GM12801 (cell line): ENCODE results near the gene SACM1L.

Experiments
- CTCF ChIP-seq: IDR thresholded peaks from one replicate; pipeline ENCODE4 v1.5.1; 2011; ENCODE audit warnings: control low read depth; ENCODE audit not compliant: insufficient read length; ENCODE audit errors: extremely low read depth

The SACM1L gene

DNA sequence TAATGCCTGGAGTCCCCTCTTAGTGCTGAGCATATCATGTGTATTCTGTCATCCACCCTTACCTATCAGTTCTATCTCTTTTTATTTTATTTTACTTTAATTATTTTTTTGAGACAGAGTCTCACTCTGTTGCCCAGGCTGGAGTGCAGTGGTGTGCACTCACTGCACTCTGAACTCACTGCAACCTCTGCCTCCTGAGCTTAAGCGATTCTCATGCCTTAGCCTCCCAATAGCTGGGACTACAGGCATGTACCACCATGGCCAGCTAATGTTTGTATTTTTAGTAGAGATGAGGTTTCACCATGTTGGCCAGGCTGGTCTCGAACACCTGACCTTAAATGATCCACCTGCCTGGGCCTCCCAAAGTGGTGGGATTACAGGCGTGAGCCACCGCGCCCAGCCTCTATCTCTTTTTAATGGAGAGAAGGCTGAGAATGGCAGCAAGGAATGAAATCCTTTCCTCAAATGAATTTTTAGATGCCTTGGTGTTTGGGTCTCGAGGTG lies 11.4 kb downstream of the SACM1L start:
- TF ChIP-seq CTCF, result no peak

DNA sequence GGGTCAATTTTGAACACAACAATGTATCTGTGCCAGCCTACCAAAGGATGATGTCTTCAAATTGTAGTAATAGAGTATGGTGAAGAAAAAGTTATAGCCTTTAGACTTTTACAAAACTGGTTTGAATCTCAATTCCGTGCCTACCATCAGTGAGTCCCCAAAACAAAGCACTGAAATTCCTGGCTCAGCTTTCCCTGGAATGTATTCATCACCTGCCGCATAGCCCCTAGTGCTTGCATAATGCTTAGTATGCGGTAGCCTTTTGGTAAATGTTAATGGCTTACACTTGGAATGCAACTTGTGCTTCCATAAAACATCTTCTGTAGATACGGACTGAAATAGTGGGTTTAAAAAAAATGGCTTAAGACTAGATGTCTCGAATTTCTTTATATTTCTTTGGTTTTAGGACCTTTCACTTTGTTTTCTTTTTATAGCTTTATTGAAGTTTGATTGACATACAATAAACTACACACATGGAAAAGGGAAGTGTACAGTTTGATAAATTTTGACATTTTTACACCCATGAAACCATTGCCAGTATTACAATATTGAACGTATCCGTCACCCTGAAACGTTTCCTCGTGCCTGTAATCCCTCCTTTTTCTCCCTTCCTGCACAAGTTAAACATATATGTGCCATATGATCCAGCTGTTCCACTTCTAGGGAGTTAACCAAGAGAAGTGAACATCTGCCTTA lies 12.1 kb downstream of the SACM1L start:
- TF ChIP-seq CTCF, result no peak

DNA sequence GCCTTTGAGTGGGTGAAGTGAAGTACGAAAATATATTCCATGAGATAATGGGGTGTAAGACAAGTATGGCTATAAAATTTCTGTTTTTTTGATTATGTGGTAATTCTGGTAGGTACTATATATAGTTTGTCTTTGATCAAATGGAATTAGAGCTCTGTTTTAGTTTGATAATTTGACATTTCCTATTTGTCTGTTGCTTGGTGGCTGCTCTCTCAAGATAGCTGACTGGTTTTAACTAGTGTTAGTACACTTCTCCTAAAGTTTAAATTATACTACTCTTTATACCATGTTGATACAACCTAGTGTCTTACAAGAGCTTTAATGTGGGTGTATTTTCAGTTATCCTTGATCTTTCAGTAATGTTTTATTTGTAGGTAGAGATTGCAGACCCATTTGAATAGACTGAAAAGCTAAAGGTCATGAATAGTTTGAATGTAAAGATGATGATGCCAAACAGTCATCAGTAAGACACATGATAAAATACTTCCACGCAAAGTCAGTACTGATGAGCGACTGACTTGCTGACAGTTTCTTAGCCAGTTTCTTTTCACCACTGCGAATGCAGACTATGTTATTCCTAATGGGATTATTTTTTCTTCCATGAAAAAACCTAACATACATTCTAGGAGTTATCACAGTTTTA lies 15.2 kb downstream of the SACM1L start:
- TF ChIP-seq CTCF, result no peak

GRCh38 chr3:45705839-45706808 lies 16.9 kb downstream of the SACM1L start:
- no peak for TF ChIP-seq CTCF

- TF ChIP-seq CTCF, result no peak
Measured at GRCh38 chr3:45711931-45712330, 22.7 kb downstream of the SACM1L start.

GRCh38 chr3:45712434-45713110 lies 23.4 kb downstream of the SACM1L start:
- no peak for TF ChIP-seq CTCF

- TF ChIP-seq CTCF, result no peak
Measured at GRCh38 chr3:45715945-45716344, 26.7 kb downstream of the SACM1L start.
